Astrocyte (in vitro differentiated cells and primary cell): ENCODE results near the gene SLC44A5. TPM values are rescaled to one million over a fixed set of nuclear protein-coding genes. Genes with fewer than 3 reads are reported as not detected.

Experiments used
- DNase-seq: peaks from one replicate; pipeline ENCODE4 v3.0.0-alpha.2; 2010; ENCODE audit warnings: low read depth
- FAIRE-seq: peaks from 2 replicates; lab custom pipeline; 2011; peaks lifted over from hg19 to GRCh38; lab: Jason Lieb, UNC
- H2AFZ ChIP-seq: 2 replicates; pipeline ENCODE4 v1.6.0; 2012; ENCODE audit warnings: low read depth, low read length, inconsistent platforms
- H3K27ac ChIP-seq: 2 replicates; pipeline ENCODE4 v1.5.1; 2011; ENCODE audit warnings: low read depth, low read length, inconsistent platforms
- H3K27me3 ChIP-seq: 2 replicates; pipeline ENCODE4 v1.6.0; 2011; ENCODE audit warnings: low read length, inconsistent platforms; ENCODE audit not compliant: insufficient read depth
- H3K36me3 ChIP-seq: 2 replicates; pipeline ENCODE4 v1.5.1; 2011; ENCODE audit warnings: low read length, inconsistent platforms; ENCODE audit not compliant: insufficient read depth
- H3K4me1 ChIP-seq: 2 replicates; pipeline ENCODE4 v1.5.1; 2011; ENCODE audit warnings: low read length, inconsistent platforms; ENCODE audit not compliant: insufficient read depth
- H3K4me2 ChIP-seq: 2 replicates; pipeline ENCODE4 v1.6.0; 2012; ENCODE audit warnings: low read length, inconsistent platforms
- H3K4me3 ChIP-seq: 2 replicates; pipeline ENCODE4 v1.5.1; 2011; ENCODE audit warnings: low read depth, mild to moderate bottlenecking, low read length, inconsistent platforms; ENCODE audit not compliant: insufficient read depth
- H3K79me2 ChIP-seq: 2 replicates; pipeline ENCODE4 v1.6.0; 2012; ENCODE audit warnings: mild to moderate bottlenecking, low read length, inconsistent platforms; ENCODE audit not compliant: insufficient read depth
- H3K9ac ChIP-seq: 2 replicates; pipeline ENCODE4 v1.6.0; 2012; ENCODE audit warnings: mild to moderate bottlenecking, low read length, inconsistent platforms
- H3K9me3 ChIP-seq: 2 replicates; pipeline ENCODE4 v1.5.1; 2012; ENCODE audit warnings: low read depth, mild to moderate bottlenecking, low read length, inconsistent platforms; ENCODE audit not compliant: insufficient read depth
- H4K20me1 ChIP-seq: 2 replicates; pipeline ENCODE4 v1.6.0; 2012; ENCODE audit warnings: low read length, inconsistent platforms; ENCODE audit not compliant: insufficient read depth
- H3K27ac Mint-ChIP-seq: one replicate; pipeline ENCODE4 v1.8.0; 2021; ENCODE audit warnings: mild to moderate bottlenecking, mixed read lengths; ENCODE audit not compliant: unreplicated experiment
- H3K27me3 Mint-ChIP-seq: one replicate; pipeline ENCODE4 v1.8.0; 2021; ENCODE audit warnings: low read depth, mixed read lengths; ENCODE audit not compliant: unreplicated experiment
- H3K36me3 Mint-ChIP-seq: one replicate; pipeline ENCODE4 v1.8.0; 2021; ENCODE audit warnings: low read depth, mixed read lengths; ENCODE audit not compliant: unreplicated experiment
- H3K4me1 Mint-ChIP-seq: one replicate; pipeline ENCODE4 v1.8.0; 2021; ENCODE audit warnings: low read depth, mixed read lengths; ENCODE audit not compliant: unreplicated experiment
- H3K4me3 Mint-ChIP-seq: one replicate; pipeline ENCODE4 v1.8.0; 2021; ENCODE audit warnings: mild to moderate bottlenecking, moderate library complexity, mixed read lengths; ENCODE audit not compliant: unreplicated experiment
- H3K9me3 Mint-ChIP-seq: one replicate; pipeline ENCODE4 v1.8.0; 2021; ENCODE audit warnings: mild to moderate bottlenecking, mixed read lengths; ENCODE audit not compliant: unreplicated experiment
- CTCF ChIP-seq: IDR thresholded peaks from 2 replicates; pipeline ENCODE4 v1.5.1; 2011; ENCODE audit warnings: low read depth, mild to moderate bottlenecking, inconsistent platforms, low read length, moderate library complexity; ENCODE audit not compliant: insufficient read depth
- EZH2 ChIP-seq: IDR thresholded peaks from 2 replicates; pipeline ENCODE4 v1.6.1; 2012; ENCODE audit warnings: mild to moderate bottlenecking, low read length, inconsistent platforms; ENCODE audit not compliant: insufficient read depth
- total RNA-seq: library from RNA; stranded (reverse); gene quantifications from 2 replicates; pipeline ENCODE4 v1.2.1, GENCODE V29; 2021

SLC44A5 gene
- total RNA-seq, 1 donor from 2014 or later, result 2.2 TPM

DNA sequence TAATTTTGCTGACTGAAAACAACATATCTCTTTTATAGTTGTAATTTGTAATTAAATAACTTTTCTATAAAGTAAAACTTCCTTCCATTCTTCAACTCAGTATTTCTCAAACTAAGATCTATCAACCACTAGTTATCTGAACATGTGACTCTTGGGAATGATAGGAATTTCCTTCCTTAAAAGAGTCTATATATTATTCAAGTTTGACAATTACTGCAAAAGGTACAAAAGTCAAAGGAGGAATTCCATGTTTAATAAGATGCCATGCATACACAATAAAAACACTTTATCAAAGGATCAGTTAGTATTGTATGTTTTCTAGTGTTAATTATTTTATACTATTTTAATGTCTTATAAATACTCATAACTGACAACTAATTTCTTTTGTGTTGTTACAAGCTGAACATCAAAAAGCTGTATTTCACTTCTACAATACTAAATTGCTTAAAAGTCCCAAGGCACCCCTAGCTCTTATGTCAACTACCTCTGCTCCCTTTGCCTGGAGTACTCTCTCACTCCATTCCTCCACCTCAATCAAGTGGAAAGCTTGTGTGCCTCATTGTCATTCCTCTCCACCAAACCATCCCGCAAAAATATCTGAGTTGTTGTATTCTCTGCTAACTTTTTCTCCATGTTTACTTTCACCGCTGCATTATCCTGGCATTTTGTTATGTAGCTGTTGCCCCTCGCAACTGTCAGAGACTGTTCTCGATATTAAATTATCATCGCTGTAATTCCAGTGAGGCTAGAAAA lies 67.9 kb downstream of the SLC44A5 start:
- Histone ChIP-seq H3K79me2 (no peaks in the 10 kb centered on the region), H3K9me3 (no peaks in the 10 kb centered on the region), H3K36me3 (no peaks in the 10 kb centered on the region), H3K4me1 (no peaks in the 10 kb centered on the region), H4K20me1 (no peaks in the 10 kb centered on the region), H3K27me3 (no peaks in the 10 kb centered on the region), H2AFZ (no peak overlapping the region), H3K4me3 (no peak overlapping the region), H3K27ac (no peak overlapping the region), H3K4me2 (no peak overlapping the region), H3K9ac (no peak overlapping the region)
- Mint-ChIP-seq H3K36me3 (no peaks in the 10 kb centered on the region), H3K9me3 (no peaks in the 10 kb centered on the region), H3K4me1 (peaks cover 19% of the 10 kb centered on the region), H3K4me3 (no peak overlapping the region), H3K27ac (no peak overlapping the region), H3K27me3 (no peaks in the 10 kb centered on the region)
- peak; percentile 56 for DNase-seq
- FAIRE-seq, result no peak
- TF ChIP-seq CTCF (no peak), EZH2 (no peak)

GRCh38 chr1:75539230-75540116 lies 71.4 kb downstream of the SLC44A5 start:
- H3K9ac ChIP-seq, result no peak overlapping the region
- Mint-ChIP-seq H3K9me3 (no peaks in the 10 kb centered on the region), H3K27me3 (no peaks in the 10 kb centered on the region), H3K36me3 (no peaks in the 10 kb centered on the region), H3K4me3 (no peak overlapping the region), H3K4me1 (peaks cover 19% of the 10 kb centered on the region), H3K27ac (peak overlapping the region; percentile 15)
- peak; percentile 92 for DNase-seq
- no peak overlapping the region for H2AFZ ChIP-seq
- H3K4me2 ChIP-seq, result no peak overlapping the region
- no peaks in the 10 kb centered on the region for H3K4me1 ChIP-seq
- H3K27me3 ChIP-seq, result no peaks in the 10 kb centered on the region
- H3K79me2 ChIP-seq, result no peaks in the 10 kb centered on the region
- no peak overlapping the region for H3K4me3 ChIP-seq
- TF ChIP-seq EZH2 (no peak), CTCF (no peak)
- no peaks in the 10 kb centered on the region for H3K36me3 ChIP-seq
- no peaks in the 10 kb centered on the region for H4K20me1 ChIP-seq
- no peak overlapping the region for H3K27ac ChIP-seq
- H3K9me3 ChIP-seq, result no peaks in the 10 kb centered on the region
- no peak for FAIRE-seq
